HepG2 (cell line): ENCODE measurements around the gene SNAP47. TPM values are rescaled to one million over a fixed set of nuclear protein-coding genes. Genes with fewer than 3 reads are reported as not detected.
A peak's percentile ranks its signal among the peaks of the same experiment; 100 is the strongest.

Experiments
- KDM5A ChIP-seq: fragments of 200-600 bp; sonication (generic); IDR thresholded peaks from 2 replicates; pipeline ENCODE4 v1.7.0; 2018; ENCODE audit warnings: antibody characterized with exemption, mild to moderate bottlenecking, low read length, borderline replicate concordance
- LCORL ChIP-seq, 2 experiments: fragments of 450-650 bp in 1 of 2; sonication (generic) in 1 of 2; formaldehyde crosslinking in 1 of 2; IDR thresholded peaks; 2 replicates each; pipeline versions ENCODE4 v1.5.0 to v1.6.1; 2017 to 2020; ENCODE audit warnings: antibody characterized with exemption in 1 of 2, missing genetic modification reagents in 1 of 2
- SOX6 ChIP-seq, 2 experiments: fragments of 450-650 bp in 1 of 2; sonication (generic) in 1 of 2; formaldehyde crosslinking in 1 of 2; IDR thresholded peaks; 2 replicates each; pipeline versions ENCODE4 v1.4.0 to v1.6.1; 2017 to 2020; ENCODE audit warnings: antibody characterized with exemption in 1 of 2, mild to moderate bottlenecking in 1 of 2, missing genetic modification reagents in 1 of 2
- YY1 ChIP-seq: IDR thresholded peaks from 2 replicates; pipeline ENCODE4 v1.6.1; 2011; ENCODE audit warnings: low read length, low read depth, moderate library complexity, mild to moderate bottlenecking; ENCODE audit not compliant: insufficient read depth, insufficient replicate concordance
- ZNF143 ChIP-seq: sonication (generic); formaldehyde crosslinking; IDR thresholded peaks from 2 replicates; pipeline ENCODE4 v1.4.0; 2020; ENCODE audit warnings: missing genetic modification reagents
- ZSCAN29 ChIP-seq: sonication (generic); formaldehyde crosslinking; conservative IDR thresholded peaks from 2 replicates; pipeline ENCODE4 v1.4.0; 2020; ENCODE audit warnings: mild to moderate bottlenecking, missing genetic modification reagents
- polyA plus RNA-seq, 8 experiments: library from polyadenylated mRNA; depleted of rRNA in 3 of 8; stranded (reverse) in 7 of 8; unstranded in 1 of 8; fragments of >200 nt; fragmentation: Illumina TruSeq in 4 of 8; extraction: Trizol in 4 of 8; gene quantifications; 2 replicates each; pipeline versions ENCODE4 v1.2.1 to v1.2.3, GENCODE V29; 2011 to 2016; ENCODE audit warnings: low read depth in 4 of 8, missing spikeins in 1 of 8, mixed read lengths in 1 of 8; ENCODE audit not compliant: insufficient read depth in 1 of 8
- total RNA-seq, 5 experiments: library from RNA; depleted of rRNA; stranded (reverse); fragments of >200 nt; fragmentation: Illumina TruSeq; extraction: Trizol; gene quantifications; 2 replicates each; pipeline ENCODE4 v1.2.3, GENCODE V29; 2016; ENCODE audit warnings: low read depth in 1 of 5
- TF ChIP-seq, protein P1 (sequence below): sonication (generic); formaldehyde crosslinking; IDR thresholded peaks from 2 replicates; pipeline ENCODE4 v1.4.0; 2020; ENCODE audit warnings: missing genetic modification reagents, borderline replicate concordance
- TF ChIP-seq, protein P2 (sequence below): sonication (generic); formaldehyde crosslinking; IDR thresholded peaks from 2 replicates; pipeline ENCODE4 v1.4.0; 2020; ENCODE audit warnings: missing genetic modification reagents, borderline replicate concordance
- TF ChIP-seq, protein P3 (sequence below): sonication (generic); formaldehyde crosslinking; IDR thresholded peaks from 2 replicates; pipeline ENCODE4 v1.8.0; 2022; ENCODE audit warnings: missing genetic modification reagents, mild to moderate bottlenecking, inconsistent platforms, borderline replicate concordance
- TF ChIP-seq, protein P4 (sequence below): IDR thresholded peaks from 2 replicates; pipeline ENCODE4 v1.6.1; 2016; ENCODE audit warnings: control low read depth
- TF ChIP-seq, protein P5 (sequence below): sonication (generic); formaldehyde crosslinking; IDR thresholded peaks from 2 replicates; pipeline ENCODE4 v1.4.0; 2020; ENCODE audit warnings: missing genetic modification reagents
- TF ChIP-seq, protein P6 (sequence below): sonication (generic); formaldehyde crosslinking; IDR thresholded peaks from 2 replicates; pipeline ENCODE4 v1.4.0; 2020; ENCODE audit warnings: missing genetic modification reagents

Gene SNAP47
- total and polyA plus RNA-seq, 2 of the 13 experiments (the other 11 are each of a cell fraction or from before 2014, with no cell fraction given), result 13.6 to 25.1 TPM

DNA sequence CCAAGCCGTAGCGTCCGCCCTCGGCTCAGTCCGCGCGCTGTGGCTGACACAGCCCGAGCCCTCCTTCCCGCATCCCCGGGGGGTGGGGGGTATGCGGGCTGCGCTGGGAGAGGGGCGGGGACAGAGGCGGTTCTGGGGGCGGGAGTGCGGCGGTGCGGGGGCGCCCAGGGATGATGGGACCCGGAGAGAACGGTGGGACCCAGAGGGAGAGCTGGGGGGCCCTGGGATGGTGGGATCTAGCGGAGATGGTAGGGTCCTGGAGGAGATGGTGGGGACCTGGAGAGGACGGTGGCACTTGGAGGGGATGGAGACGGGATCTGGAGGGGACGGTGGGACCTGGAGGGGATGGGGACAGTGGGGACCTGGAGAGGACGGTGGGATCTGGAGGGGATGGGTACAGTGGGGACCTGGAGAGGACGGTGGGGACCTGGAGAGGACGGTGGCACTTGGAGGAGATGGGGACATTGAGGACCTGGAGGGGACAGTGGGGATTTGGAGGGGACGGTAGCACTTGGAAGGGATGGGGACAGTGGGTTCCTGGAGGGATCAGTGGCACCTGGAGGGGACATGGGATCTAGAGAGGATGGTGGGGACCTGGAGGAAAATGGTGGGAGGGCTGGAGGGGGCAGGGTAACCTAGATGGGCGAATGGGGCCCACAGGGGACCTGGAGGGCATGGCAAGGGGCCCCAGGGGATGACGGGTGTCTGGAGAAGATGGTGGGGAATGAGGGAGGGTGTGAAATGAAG is 477 bp downstream of the SNAP47 start (continued):
- TF ChIP-seq, protein P1, sequence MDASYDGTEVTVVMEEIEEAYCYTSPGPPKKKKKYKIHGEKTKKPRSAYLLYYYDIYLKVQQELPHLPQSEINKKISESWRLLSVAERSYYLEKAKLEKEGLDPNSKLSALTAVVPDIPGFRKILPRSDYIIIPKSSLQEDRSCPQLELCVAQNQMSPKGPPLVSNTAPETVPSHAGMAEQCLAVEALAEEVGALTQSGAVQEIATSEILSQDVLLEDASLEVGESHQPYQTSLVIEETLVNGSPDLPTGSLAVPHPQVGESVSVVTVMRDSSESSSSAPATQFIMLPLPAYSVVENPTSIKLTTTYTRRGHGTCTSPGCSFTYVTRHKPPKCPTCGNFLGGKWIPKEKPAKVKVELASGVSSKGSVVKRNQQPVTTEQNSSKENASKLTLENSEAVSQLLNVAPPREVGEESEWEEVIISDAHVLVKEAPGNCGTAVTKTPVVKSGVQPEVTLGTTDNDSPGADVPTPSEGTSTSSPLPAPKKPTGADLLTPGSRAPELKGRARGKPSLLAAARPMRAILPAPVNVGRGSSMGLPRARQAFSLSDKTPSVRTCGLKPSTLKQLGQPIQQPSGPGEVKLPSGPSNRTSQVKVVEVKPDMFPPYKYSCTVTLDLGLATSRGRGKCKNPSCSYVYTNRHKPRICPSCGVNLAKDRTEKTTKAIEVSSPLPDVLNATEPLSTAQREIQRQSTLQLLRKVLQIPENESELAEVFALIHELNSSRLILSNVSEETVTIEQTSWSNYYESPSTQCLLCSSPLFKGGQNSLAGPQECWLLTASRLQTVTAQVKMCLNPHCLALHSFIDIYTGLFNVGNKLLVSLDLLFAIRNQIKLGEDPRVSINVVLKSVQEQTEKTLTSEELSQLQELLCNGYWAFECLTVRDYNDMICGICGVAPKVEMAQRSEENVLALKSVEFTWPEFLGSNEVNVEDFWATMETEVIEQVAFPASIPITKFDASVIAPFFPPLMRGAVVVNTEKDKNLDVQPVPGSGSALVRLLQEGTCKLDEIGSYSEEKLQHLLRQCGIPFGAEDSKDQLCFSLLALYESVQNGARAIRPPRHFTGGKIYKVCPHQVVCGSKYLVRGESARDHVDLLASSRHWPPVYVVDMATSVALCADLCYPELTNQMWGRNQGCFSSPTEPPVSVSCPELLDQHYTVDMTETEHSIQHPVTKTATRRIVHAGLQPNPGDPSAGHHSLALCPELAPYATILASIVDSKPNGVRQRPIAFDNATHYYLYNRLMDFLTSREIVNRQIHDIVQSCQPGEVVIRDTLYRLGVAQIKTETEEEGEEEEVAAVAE (CRISPR knock-in tag), result no peak
- TF ChIP-seq KDM5A (peak; percentile 46; the same call in 1 of the 2 replicates), SOX6 (IDR thresholded peaks at IDR 0.05) (no peak), SOX6 (CRISPR knock-in tag; IDR thresholded peaks at IDR 0.05) (peak; percentile 1; the same call in 1 of the 2 replicates), ZSCAN29 (CRISPR knock-in tag) (0 out of 2 replicates have a peak, but pooled peaks have one; percentile 0), YY1 (no peak), LCORL (IDR thresholded peaks at IDR 0.05) (no peak), LCORL (CRISPR knock-in tag; IDR thresholded peaks at IDR 0.05) (0 out of 2 replicates have a peak, but pooled peaks have one; percentile 2), ZNF143 (CRISPR knock-in tag) (0 out of 2 replicates have a peak, but pooled peaks have one; percentile 3)
- TF ChIP-seq, protein P2, sequence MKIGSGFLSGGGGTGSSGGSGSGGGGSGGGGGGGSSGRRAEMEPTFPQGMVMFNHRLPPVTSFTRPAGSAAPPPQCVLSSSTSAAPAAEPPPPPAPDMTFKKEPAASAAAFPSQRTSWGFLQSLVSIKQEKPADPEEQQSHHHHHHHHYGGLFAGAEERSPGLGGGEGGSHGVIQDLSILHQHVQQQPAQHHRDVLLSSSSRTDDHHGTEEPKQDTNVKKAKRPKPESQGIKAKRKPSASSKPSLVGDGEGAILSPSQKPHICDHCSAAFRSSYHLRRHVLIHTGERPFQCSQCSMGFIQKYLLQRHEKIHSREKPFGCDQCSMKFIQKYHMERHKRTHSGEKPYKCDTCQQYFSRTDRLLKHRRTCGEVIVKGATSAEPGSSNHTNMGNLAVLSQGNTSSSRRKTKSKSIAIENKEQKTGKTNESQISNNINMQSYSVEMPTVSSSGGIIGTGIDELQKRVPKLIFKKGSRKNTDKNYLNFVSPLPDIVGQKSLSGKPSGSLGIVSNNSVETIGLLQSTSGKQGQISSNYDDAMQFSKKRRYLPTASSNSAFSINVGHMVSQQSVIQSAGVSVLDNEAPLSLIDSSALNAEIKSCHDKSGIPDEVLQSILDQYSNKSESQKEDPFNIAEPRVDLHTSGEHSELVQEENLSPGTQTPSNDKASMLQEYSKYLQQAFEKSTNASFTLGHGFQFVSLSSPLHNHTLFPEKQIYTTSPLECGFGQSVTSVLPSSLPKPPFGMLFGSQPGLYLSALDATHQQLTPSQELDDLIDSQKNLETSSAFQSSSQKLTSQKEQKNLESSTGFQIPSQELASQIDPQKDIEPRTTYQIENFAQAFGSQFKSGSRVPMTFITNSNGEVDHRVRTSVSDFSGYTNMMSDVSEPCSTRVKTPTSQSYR (CRISPR knock-in tag), result no peak
- TF ChIP-seq, protein P3, sequence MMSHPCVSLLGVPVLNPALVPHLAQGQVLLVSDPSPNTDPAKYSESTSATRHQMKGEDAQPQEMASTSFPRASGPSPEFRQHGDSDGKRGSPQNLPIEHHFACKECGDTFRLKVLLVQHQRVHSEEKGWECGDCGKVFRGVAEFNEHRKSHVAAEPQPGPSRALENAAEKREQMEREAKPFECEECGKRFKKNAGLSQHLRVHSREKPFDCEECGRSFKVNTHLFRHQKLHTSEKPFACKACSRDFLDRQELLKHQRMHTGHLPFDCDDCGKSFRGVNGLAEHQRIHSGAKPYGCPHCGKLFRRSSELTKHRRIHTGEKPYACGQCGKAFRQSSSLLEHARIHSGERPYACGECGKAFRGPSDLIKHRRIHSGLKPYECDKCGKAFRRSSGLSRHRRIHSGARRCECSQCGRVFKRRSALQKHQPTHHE (CRISPR knock-in tag), result peak; percentile 7; the same call in 1 of the 2 replicates
- TF ChIP-seq, protein P4, sequence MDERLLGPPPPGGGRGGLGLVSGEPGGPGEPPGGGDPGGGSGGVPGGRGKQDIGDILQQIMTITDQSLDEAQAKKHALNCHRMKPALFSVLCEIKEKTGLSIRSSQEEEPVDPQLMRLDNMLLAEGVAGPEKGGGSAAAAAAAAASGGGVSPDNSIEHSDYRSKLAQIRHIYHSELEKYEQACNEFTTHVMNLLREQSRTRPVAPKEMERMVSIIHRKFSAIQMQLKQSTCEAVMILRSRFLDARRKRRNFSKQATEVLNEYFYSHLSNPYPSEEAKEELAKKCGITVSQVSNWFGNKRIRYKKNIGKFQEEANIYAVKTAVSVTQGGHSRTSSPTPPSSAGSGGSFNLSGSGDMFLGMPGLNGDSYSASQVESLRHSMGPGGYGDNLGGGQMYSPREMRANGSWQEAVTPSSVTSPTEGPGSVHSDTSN (CRISPR knock-in tag), result no peak
- TF ChIP-seq, protein P5, sequence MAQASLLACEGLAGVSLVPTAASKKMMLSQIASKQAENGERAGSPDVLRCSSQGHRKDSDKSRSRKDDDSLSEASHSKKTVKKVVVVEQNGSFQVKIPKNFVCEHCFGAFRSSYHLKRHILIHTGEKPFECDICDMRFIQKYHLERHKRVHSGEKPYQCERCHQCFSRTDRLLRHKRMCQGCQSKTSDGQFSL, result 0 out of 2 replicates have a peak, but pooled peaks have one; percentile 3
- TF ChIP-seq, protein P6, sequence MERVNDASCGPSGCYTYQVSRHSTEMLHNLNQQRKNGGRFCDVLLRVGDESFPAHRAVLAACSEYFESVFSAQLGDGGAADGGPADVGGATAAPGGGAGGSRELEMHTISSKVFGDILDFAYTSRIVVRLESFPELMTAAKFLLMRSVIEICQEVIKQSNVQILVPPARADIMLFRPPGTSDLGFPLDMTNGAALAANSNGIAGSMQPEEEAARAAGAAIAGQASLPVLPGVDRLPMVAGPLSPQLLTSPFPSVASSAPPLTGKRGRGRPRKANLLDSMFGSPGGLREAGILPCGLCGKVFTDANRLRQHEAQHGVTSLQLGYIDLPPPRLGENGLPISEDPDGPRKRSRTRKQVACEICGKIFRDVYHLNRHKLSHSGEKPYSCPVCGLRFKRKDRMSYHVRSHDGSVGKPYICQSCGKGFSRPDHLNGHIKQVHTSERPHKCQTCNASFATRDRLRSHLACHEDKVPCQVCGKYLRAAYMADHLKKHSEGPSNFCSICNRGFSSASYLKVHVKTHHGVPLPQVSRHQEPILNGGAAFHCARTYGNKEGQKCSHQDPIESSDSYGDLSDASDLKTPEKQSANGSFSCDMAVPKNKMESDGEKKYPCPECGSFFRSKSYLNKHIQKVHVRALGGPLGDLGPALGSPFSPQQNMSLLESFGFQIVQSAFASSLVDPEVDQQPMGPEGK (CRISPR knock-in tag), result peak; percentile 3; the same call in 1 of the 2 replicates
